Neutrophil (primary cell): Measurements from ENCODE around the gene PLRG1.
"Not testable (repeated sequence)": the region's sequence is repeated elsewhere in the genome, so short reads cannot be mapped to it uniquely, and the experiment has no call there.

Experiments used
- H3K27ac ChIP-seq: fragments of 200-600 bp; sonication (generic); 2 replicates; pipeline ENCODE4 v1.5.1; 2016; ENCODE audit warnings: mild to moderate bottlenecking, moderate library complexity
- H3K27me3 ChIP-seq: fragments of 200-600 bp; sonication (generic); 2 replicates; pipeline ENCODE4 v1.6.0; 2016; ENCODE audit warnings: mild to moderate bottlenecking
- H3K36me3 ChIP-seq: fragments of 200-600 bp; sonication (generic); 2 replicates; pipeline ENCODE4 v1.5.1; 2017
- H3K4me1 ChIP-seq, 2 experiments: fragments of 200-600 bp in 1 of 2; sonication (generic) in 1 of 2; 1 replicate in 1 of 2; 2 replicates in 1 of 2; pipeline versions ENCODE4 v1.5.1 to v1.6.1; 2013 to 2016; ENCODE audit warnings: low read depth in 1 of 2, low read length in 1 of 2, mild to moderate bottlenecking in 1 of 2, moderate library complexity in 1 of 2; ENCODE audit not compliant: control insufficient read depth in 1 of 2, insufficient read depth in 1 of 2
- H3K4me3 ChIP-seq, 2 experiments: fragments of 200-600 bp in 1 of 2; sonication (generic) in 1 of 2; 1 replicate in 1 of 2; 2 replicates in 1 of 2; pipeline ENCODE4 v1.5.1; 2013 to 2016; ENCODE audit warnings: low read depth in 1 of 2, low read length in 1 of 2, mild to moderate bottlenecking in 1 of 2, moderate library complexity in 1 of 2
- H3K9me3 ChIP-seq: fragments of 200-600 bp; sonication (generic); 2 replicates; pipeline ENCODE4 v1.5.1; 2016
- TF ChIP-seq, protein P1 (sequence below): fragments of 200-600 bp; sonication (generic); IDR thresholded peaks from 2 replicates; pipeline ENCODE4 v1.5.1; 2016; ENCODE audit warnings: antibody characterized with exemption

PLRG1 gene

DNA sequence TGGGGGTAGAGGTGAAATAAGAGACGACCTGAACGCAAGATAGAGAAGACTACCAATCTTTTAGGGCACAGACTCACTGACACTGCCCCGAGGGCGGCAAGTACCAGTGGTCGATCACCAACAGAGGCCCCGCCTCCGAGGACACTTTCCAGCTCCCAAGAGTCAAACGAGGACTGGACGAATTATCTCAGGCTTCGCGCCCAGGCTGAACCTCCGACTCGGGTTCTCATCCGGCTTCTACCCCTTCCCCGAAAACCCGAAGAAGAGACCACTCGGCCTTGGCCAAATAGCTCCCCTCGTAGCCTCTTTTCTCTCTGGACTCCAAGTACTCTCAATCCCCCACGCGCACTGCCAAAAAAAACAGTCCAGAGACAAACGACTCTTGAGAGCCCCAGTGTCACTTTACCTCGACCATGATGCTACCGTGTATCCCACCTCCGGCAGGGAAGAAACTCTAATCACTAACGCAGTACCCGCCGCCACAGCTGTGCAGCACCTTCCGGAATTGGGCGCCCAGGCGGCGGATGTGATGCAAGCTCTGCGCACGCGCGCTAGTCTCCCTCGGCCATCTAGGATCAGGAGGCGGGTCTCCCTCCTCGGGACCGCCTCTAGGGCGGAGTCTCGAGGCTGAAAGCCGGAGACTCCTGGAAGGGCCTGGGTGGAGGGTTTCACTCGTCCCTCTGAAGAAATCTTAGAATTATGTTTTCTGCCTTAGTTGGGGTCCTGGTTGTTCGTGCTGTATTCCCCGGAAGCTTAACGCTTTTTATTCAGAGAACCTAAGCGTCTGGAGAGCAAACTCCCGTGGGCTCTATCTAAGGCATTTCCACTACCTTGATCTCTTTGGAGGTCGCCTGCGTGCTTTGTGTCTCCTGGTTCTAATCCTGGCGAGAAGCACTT is at the start of gene PLRG1:
PLRG1 (minus strand) TSS at position 507 of the 897 bp plus-strand sequence; CDS start at position 415, 92 bp downstream.
- H3K4me3 ChIP-seq, result peak within 1 kb of the TSS; percentile 76 to 87
- no peaks in the 10 kb centered on the region for H3K9me3 ChIP-seq
- no peaks in the 10 kb centered on the region for H3K27me3 ChIP-seq
- H3K27ac ChIP-seq, result peak within 1 kb of the TSS; percentile 60
- peaks cover 30% of the 10 kb centered on the region for H3K36me3 ChIP-seq
- TF ChIP-seq, protein P1, sequence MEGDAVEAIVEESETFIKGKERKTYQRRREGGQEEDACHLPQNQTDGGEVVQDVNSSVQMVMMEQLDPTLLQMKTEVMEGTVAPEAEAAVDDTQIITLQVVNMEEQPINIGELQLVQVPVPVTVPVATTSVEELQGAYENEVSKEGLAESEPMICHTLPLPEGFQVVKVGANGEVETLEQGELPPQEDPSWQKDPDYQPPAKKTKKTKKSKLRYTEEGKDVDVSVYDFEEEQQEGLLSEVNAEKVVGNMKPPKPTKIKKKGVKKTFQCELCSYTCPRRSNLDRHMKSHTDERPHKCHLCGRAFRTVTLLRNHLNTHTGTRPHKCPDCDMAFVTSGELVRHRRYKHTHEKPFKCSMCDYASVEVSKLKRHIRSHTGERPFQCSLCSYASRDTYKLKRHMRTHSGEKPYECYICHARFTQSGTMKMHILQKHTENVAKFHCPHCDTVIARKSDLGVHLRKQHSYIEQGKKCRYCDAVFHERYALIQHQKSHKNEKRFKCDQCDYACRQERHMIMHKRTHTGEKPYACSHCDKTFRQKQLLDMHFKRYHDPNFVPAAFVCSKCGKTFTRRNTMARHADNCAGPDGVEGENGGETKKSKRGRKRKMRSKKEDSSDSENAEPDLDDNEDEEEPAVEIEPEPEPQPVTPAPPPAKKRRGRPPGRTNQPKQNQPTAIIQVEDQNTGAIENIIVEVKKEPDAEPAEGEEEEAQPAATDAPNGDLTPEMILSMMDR, result peak; percentile 71
- H3K4me1 ChIP-seq, result peaks cover 11 to 15% of the 10 kb centered on the region in 2 experiments

DNA sequence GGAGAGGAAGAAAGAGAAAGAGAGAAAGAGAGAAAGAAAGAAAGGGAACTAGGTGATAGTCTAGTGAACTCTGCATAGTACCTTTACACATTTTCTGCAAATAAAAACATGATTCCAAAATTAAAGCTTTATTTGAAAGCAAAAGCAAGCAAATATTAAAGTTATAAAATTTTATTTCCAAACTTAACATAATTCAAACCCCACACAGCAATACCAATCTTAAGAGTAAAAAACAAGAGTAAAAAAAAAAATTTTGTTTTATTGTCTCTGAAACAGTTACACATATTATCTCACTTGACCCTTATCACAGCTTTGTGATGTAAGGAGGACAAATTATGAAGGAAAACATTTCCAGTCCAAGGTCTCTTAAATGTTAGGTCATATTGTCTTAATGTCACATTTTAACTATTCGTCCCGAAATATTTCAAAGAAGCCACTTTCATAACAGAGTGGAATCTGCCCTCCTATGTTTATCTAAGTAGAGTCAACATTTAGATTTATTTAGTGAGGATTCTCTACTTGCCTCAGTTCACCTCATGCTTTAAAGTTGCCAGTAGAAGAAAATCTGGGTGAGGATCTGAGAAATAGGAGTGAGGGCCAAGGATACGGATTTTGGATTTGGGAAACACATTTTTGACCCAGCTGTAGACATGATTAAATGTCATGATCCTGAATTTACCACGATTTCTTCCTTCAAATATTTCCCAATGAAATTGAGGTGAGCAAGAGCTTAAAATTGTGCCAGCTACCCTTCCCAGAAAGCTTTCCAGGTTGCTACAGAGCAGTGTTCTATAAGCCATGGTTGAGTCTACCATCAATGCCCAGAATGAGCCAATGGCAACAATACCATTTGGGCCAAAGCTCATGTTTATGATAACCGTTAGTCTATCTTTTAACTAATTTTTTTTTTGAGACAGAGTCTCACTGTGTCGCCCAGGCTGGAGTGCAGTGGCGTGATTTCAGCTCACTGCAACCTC is 47.9 kb upstream of the PLRG1 start:
- no peaks in the 10 kb centered on the region for H3K27me3 ChIP-seq
- H3K9me3 ChIP-seq, result no peaks in the 10 kb centered on the region
- TF ChIP-seq, protein P1, result no peak
- no peaks in the 10 kb centered on the region for H3K36me3 ChIP-seq
- H3K4me3 ChIP-seq, result no peak overlapping the region
- no peak overlapping the region for H3K27ac ChIP-seq
- H3K4me1 ChIP-seq, result no peaks in the 10 kb centered on the region

DNA sequence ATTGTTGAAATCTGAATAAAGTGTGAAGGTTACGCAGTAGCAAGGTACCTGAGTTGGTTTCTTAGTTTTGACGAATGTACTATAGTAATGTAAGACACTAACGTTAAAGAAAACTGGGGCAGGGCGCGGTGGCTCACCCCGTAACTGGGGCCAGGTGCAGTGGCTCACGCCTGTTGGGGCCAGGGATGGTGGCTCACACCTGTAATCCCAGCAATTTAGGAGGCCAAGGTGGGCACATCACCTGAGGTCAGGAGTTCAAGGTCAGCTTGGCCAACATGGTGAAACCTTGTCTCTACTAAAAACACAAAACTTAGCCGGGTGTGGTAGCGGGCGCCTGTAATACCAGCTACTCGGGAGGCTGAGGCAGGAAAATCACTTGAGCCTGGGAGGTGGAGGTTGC is 47.1 kb upstream of the PLRG1 start:
- not testable (repeated sequence) for H3K4me3 ChIP-seq, H3K27me3 ChIP-seq, H3K9me3 ChIP-seq, H3K36me3 ChIP-seq, H3K4me1 ChIP-seq, H3K27ac ChIP-seq

DNA sequence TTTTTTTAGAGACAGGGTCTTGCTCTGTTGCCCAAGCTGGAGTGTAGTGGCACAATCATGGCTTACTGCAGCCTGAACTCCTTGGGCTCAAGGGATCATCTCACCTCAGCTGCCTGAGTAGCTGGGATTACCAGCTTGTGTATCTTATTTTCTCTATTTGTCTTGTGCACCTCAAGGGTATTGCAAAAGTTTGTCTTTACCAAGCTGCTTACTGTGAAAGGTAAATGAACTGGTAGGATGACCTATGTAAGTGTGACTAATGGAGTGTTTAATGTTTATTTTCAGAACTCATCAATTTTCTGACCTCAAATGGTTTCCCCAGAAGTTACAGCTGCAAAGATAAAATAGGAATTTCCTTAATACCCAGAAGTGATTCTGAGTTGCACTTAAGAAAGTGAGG is 45.6 kb upstream of the PLRG1 start:
- Histone ChIP-seq H3K9me3 (no peaks in the 10 kb centered on the region), H3K4me1 (no peaks in the 10 kb centered on the region), H3K27me3 (no peaks in the 10 kb centered on the region), H3K4me3 (no peak overlapping the region), H3K36me3 (no peaks in the 10 kb centered on the region), H3K27ac (no peak overlapping the region)
- TF ChIP-seq, protein P1, result no peak

DNA sequence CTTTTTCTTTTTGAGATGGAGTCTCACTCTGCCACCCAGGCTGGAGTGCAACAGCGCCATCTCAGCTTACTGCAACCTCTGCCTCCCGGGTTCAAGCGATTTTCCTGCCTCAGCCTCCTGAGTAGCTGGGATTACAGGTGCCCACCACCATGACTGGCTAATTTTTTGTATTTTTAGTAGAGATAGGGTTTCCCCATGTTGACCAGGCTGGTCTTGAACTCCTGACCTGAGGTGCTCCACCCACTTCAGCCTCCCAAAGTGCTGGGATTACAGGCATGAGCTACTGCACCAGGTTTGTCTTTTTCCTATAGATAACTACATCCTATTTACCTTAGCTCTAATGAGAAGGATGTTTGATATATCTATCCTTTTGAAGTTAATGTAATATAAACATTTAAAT is 44.1 kb upstream of the PLRG1 start:
- not testable (repeated sequence) for H3K27ac ChIP-seq, H3K9me3 ChIP-seq, H3K4me1 ChIP-seq, H3K36me3 ChIP-seq, H3K4me3 ChIP-seq, H3K27me3 ChIP-seq

DNA sequence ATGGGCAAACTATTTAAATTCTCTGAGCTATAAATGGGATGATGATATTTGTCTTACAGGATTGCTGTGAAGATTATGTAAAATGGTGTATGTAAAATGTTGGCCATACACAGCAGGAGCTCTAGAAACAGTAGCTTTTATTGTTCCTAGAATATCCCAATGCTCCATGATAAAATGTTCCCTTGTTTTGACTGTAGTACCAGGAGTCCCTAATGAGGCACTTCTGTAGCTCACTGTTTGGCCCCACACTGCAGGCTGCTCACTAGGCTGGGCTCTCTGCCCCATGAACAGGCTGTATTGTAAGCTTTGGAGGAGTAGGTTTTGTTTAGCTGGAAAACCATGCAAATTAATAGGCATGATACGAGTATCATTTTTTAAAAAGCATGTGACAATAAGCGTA is 43.7 kb upstream of the PLRG1 start:
- Histone ChIP-seq H3K9me3 (no peaks in the 10 kb centered on the region), H3K36me3 (no peaks in the 10 kb centered on the region), H3K27me3 (peaks cover 5% of the 10 kb centered on the region), H3K4me3 (no peak overlapping the region), H3K4me1 (no peaks in the 10 kb centered on the region), H3K27ac (no peak overlapping the region)
- TF ChIP-seq, protein P1, result no peak
